ENCODE results near the gene TACSTD2.
"Not testable (repeated sequence)": the region's sequence is repeated elsewhere in the genome, so short reads cannot be mapped to it uniquely, and the experiment has no call there.

Gene TACSTD2

DNA sequence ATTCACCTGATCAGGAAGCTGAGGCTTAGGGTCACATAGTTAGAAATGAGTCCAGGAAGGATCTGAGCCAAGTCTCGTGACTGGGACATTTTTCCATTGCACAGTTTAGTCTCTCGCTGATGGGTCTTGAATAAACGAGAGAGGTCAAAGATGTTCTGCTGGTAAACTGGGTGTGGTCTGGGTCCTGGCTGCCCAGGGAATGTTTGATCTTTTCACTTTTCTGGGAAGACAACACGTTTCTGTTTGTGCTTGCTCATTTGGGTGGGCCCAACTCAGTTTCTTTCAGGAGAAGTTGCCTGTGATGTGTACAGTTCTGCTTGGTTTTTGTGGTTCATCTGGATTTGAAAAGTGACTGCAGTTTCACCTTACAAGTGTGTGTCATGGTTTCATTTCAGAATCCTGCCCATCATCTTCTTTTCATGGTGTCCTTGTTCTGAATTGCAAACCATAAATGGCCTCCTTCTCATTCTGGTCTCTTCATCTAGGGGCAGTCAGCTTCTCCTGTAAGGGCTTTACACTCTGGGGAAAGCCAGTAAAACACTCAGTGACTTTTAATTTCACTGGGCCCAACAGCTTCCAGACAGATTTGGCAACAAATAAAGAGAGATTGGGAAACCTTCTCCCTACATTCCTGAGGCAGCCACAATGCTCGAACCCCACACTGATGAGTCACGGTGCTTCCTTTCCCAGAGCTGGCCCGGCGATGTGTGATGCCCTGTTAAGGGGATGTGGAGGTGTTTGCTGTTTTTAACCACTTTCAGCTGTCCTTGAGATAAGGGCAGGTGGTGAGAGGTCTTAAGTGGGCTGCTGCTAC lies 7.2 kb upstream of the TACSTD2 start:
- in situ Hi-C loops (cut with MboI; ENCODE audit: low sequenced_read_pairs, unreplicated experiment) = no loop called here
- TF ChIP-seq, protein P1, sequence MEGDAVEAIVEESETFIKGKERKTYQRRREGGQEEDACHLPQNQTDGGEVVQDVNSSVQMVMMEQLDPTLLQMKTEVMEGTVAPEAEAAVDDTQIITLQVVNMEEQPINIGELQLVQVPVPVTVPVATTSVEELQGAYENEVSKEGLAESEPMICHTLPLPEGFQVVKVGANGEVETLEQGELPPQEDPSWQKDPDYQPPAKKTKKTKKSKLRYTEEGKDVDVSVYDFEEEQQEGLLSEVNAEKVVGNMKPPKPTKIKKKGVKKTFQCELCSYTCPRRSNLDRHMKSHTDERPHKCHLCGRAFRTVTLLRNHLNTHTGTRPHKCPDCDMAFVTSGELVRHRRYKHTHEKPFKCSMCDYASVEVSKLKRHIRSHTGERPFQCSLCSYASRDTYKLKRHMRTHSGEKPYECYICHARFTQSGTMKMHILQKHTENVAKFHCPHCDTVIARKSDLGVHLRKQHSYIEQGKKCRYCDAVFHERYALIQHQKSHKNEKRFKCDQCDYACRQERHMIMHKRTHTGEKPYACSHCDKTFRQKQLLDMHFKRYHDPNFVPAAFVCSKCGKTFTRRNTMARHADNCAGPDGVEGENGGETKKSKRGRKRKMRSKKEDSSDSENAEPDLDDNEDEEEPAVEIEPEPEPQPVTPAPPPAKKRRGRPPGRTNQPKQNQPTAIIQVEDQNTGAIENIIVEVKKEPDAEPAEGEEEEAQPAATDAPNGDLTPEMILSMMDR (IDR thresholded peaks at IDR 0.05; ENCODE audit: borderline replicate concordance, control extremely low read depth, extremely low read depth, insufficient read depth, missing control alignments) = no peak
- peak; percentile 47 for DNase-seq (ENCODE audit: low spot score)

DNA sequence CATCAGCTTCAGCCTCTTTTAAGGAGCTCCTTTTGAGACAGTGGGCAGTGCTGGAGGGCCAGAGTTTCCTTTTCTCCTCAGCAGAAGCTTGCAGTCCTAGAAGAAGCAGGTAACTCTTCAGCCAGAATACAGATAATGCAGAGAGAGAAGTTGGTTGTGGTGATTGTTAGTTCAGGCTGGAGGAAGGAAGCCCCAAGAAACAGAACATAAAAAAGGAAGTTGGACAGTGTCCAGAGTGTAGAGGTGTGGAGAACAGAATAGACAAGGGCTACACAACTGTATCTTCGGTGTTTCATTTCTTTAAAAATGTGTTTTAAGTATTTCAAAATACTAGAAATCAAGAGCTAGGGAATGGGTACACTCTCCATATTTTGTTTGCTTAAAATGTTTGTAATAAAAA lies 6.4 kb upstream of the TACSTD2 start:
- no peak for DNase-seq (ENCODE audit: low spot score)
- in situ Hi-C loops (cut with MboI; ENCODE audit: low sequenced_read_pairs, unreplicated experiment) = no loop called here
- TF ChIP-seq, protein P1 (IDR thresholded peaks at IDR 0.05; ENCODE audit: borderline replicate concordance, control extremely low read depth, extremely low read depth, insufficient read depth, missing control alignments) = no peak

DNA sequence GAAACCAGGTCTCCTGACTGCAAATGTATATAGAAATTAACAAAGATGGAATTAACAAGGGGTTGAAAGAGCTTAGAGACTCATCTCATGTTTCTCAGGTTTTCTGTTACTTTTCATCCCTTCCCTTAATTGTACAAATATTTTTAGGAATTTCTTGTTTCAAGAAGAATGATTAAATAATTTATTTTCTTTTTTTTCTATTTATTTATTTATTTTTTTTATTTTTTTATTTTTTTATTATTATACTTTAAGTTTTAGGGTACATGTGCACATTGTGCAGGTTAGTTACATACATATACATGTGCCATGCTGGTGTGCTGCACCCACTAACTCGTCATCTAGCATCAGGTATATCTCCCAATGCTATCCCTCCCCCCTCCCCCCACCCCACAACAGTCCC lies 5.1 kb upstream of the TACSTD2 start:
- DNase-seq (ENCODE audit: low spot score); in situ Hi-C loops (cut with MboI; ENCODE audit: low sequenced_read_pairs, unreplicated experiment): not testable (repeated sequence)

DNA sequence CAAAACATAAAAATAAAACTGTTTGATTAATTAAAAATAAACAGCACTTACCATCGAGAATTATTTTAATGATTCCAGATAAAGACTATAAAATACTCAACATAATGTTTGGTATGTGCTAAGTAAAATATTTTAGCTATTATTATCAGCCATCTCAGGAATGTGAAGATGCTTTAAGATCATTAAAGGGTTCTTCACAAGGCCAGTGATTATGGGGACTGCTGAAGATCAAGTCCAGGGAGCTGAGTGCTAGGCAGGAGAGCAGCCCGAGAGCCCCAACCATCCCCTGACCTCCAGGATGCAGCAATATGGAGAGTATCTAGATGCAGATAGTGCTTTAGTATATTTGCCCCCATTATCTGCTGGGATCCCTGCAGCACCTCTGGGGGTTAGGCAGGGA lies 4.6 kb upstream of the TACSTD2 start:
- DNase-seq (ENCODE audit: low spot score) = no peak
- TF ChIP-seq, protein P1 (IDR thresholded peaks at IDR 0.05; ENCODE audit: borderline replicate concordance, control extremely low read depth, extremely low read depth, insufficient read depth, missing control alignments) = no peak
- in situ Hi-C loops (cut with MboI; ENCODE audit: low sequenced_read_pairs, unreplicated experiment) = no loop called here

DNA sequence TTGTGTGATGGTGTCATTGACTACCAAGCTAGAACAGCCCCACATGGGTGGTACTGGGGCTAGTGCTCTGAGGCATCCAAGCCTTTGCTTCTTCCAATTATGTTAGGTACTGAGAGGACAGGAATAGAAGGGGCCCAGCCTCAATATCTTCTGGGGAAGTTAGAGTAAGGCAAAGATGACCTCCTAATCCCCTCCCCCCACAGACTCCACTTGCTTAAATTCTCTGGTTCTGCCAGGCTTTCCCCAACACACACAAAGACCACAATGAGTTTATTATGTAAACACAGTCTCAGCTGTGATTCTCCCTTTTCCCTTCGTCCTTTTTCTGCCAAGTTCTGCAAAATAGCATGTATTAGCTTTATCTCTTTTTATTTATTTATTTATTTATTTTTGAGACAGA lies 3.1 kb upstream of the TACSTD2 start:
- in situ Hi-C loops (cut with MboI; ENCODE audit: low sequenced_read_pairs, unreplicated experiment) = no loop called here
- TF ChIP-seq, protein P1 (IDR thresholded peaks at IDR 0.05; ENCODE audit: borderline replicate concordance, control extremely low read depth, extremely low read depth, insufficient read depth, missing control alignments) = no peak
- no peak for DNase-seq (ENCODE audit: low spot score)

DNA sequence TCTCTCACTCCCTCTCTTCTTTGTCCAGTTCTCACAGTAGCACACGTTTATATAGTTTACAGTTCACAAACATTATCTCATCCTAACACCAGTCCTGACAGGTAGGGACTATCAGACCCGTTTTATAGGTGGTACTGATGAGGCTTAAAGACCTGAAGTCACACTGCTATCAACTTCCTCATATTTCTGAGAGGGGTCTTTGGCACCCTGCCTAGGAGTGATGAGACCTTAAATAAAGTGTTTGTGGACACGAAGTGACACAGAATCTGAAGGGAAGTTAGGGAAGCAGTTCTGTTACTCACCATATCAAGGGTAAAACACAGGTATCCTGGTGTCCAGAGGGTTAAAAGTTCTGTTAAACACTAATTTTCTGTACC lies 590 bp upstream of the TACSTD2 start:
- DNase-seq (ENCODE audit: low spot score) = no peak
- in situ Hi-C loops (cut with MboI; ENCODE audit: low sequenced_read_pairs, unreplicated experiment) = no loop called here
- TF ChIP-seq, protein P1 (IDR thresholded peaks at IDR 0.05; ENCODE audit: borderline replicate concordance, control extremely low read depth, extremely low read depth, insufficient read depth, missing control alignments) = no peak

DNA sequence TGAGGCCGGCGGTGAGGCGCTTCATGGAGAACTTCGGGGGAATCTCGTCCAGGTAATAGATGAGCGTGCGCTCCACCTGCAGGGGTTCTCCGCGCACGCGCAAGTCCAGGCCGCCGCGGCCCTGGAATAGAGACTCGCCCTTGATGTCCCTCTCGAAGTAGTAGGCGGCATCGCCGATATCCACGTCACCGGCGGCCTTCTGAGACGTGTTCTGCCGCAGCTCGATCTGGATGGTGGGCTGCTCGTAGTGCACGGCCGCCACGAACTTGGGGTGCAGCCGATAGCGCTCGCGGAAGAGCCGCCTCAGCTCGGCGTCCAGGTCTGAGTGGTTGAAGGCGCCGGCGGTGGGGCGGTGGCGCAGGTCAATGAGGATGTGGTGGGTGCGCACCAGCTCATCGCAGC lies 726 bp downstream of the TACSTD2 start:
- TF ChIP-seq, protein P1 (IDR thresholded peaks at IDR 0.05; ENCODE audit: borderline replicate concordance, control extremely low read depth, extremely low read depth, insufficient read depth, missing control alignments) = no peak
- in situ Hi-C loops (cut with MboI; ENCODE audit: low sequenced_read_pairs, unreplicated experiment) = no loop called here
- DNase-seq (ENCODE audit: low spot score) = peak; percentile 49

Measured in GM13976 (cell line).